NCI-H128 (cell line): ENCODE data around the gene DFFB.

Experiments used
- DNase-seq: peaks from one replicate; lab custom pipeline; 2025; ENCODE audit not compliant: unreplicated experiment; lab: John Stamatoyannopoulos, UW

Gene DFFB

DNA sequence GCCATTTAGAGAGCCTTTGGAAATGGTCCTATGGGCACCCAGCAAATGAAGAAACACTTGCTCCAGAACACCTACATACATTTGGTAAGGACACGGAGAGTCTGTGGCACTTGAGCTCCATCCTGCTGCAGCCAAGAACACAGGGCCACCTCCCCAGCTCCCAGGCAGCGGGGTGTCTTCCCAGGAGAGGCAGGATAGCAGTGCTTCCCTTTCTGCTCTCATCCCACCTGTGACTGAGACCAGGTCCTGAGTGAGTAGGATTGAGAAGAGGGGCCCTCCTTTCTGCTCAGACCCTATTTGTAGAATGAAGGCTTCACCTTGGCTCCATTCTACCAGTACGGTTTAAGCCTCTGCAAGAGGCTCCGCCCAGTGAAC, 38.7 kb downstream of the DFFB start:
- DNase-seq = no peak

DNA sequence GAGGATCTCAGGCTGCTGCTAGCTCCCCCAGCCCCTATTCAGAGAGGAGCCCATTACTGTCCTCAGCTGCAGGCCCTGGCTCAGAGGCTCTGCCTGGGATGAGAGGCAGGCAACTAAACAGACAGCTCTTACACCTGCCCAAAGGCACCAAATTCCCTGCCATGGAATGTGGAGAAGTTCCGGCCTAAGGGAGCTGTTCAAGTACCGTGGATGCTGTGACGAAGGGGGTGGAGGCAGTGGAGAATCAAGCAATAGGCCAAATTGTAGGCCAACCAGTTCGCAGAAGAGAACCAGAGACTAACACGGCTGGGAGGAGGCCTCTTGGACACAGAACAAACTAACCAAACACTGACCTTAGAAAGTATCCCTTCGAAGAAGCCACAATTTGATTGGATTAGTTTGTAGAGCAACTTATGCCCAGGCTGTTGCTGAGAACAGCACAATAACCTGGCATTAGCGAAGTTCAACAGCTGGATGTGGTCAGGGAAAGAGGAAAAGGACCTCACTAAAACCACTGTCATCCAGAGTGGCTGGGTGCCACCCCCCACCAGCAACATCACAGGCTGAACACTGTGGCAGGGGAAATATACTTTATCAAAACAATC, 39.2 kb downstream of the DFFB start:
- DNase-seq = no peak

DNA sequence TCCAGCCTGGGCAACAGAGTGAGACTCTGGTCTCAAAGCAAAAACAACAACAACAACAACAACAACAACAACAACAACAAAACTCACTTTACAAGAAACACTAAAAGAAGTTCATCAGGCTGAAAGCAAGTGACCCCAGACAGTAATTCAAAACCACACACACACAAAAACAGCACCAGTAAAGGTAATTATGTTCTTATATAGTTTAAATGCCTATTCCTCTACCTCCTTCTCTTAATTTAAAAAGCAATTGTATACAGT, 41.1 kb downstream of the DFFB start:
- DNase-seq = no peak

DNA sequence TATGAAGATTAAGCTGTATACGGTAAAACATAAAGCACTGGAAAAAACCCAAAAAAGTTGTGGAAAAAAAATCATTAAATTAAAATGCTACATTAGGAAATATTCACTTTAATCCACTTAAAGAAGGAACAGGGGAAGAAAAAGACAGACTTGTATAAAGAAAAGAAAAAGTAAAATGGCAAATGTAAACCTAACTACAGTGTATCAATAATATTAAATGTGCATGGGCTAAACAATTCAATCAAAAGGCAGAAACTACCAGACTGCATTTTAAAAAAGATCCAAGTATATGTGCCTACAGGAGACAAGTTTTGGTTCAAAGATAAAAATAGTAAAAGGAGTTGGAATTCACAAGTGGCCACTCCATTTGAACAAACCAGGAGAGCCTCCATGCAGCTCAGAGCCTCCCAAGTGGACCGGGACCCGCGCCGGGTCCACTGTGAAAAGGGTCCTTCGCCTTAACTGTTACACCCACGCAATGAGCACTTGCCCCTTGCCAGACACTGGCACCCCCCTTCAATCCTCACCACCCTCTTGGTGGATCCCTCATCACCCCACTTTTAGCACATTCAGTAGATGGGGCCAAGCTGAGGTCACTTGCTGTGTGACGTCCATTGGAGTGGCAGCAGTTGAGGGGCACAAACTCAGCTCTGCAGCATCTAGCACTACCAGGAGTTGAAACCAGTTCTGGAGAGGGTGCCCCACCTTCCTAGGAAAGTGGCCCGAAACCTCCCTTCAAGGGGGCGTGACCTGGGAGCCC, 41.9 kb downstream of the DFFB start:
- DNase-seq = no peak

DNA sequence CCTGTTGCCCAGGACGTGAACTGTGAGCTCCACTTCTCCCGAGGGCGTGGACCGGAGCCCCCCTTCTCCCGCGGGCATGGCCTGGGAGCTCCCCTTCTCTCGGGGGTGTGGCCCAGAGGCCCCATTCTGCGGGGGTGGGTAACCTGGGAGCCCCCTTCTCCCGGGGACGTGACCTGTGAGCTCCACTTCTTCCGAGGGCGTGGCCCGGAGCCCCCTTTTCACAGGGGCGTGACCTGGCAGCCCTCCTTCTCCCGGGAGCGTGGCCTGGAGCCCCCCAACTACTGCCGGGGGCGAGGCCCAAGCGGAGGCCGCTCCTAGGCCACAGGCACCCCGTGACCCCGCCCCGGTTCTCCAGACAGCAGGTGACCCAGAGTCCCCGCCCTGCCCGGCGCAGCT, 42.5 kb downstream of the DFFB start:
- no peak for DNase-seq

DNA sequence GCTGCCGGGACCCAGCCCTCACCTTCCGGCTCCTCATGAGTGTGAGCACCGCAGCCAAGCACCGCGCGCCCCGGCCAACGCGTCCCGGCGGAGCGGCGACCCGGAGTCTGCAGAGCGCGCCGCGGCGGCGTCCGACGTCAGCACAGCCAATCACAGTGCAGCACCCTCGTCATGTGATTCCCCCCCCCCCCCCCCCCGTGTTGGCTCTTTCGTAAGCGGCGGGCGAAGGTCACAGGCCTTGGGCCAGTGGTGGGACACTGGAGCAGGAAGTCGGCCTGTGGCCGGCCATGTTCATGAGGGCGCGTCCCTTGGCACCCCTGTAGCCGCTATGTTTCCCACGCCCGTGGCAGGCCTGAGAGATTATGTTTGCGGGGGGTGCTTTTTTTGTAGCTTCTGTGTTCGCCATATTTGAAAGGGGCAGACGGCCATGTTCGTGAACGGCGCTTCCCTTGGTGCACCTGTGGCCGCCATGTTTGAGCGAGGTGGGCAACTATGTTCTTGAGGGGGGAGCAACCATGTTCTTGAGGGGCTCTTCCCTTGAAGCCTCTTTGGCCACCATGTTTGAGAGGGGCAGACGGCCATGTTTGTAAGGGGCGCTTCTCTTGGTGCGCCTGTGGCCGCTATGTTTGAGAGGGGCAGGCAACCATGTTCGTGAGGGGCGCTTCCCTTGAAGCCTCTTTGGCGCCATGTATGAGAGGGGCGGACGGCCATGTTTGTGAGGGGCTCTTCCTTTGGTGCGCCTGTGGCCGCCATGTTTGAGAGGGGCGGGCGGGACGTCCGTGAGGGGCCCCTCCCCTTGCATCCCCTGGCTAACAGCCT, 43.1 kb downstream of the DFFB start, which contains the start of gene C1orf174:
TSS of gene C1orf174 (minus strand) at position 123 of the 819 bp plus-strand sequence. CDS start at position 37, 86 bp downstream.
- DNase-seq = peak; percentile 99

DNA sequence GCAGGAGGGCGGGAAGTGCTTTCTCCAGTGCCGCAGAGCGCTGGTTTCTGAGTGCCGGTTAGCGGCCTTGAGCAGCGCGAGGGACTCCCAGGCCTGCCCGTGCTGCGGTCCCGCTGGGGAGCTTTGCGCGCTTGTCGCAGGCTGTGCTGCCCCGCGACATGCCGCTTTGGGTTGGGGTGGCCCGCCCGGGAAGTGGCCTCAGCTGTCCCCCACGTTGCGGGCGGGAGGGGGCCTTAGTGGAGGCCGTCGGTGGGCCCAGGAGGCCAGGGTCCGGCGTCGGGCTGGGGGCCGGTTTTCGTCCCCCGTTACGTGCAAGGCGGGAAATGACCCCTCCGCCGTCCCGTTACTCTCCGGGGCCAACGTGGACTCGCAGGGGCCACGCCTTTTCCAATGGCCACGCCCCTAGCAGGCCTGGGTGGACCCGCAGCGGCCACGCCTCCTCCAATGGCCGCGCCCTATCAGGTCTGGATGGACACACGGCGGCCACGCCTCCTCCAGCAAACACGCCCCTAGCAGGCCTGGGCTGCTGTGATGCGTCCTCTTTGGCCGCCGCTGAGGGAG, 43.8 kb downstream of the DFFB start:
- peak; percentile 89 for DNase-seq

DNA sequence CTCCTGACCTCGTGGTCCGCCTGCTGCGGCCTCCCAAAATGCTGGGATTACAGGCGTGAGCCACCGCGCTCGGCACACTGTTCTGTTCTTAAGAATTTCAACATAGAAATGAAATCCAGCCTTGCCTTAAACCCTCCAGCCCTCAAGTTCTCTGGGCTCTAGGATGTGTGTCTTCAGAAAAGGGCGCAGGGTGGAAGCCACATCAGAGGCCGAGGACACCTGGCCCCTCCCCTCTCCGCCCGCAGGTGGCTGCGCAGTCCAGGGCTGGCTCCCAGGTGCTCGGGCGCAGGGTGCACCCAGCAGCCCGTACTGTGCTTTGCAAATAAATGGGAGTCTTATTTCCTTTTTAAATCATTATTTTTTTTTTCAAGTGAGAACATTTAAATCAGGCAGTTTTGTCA, 44.8 kb downstream of the DFFB start:
- no peak for DNase-seq

DNA sequence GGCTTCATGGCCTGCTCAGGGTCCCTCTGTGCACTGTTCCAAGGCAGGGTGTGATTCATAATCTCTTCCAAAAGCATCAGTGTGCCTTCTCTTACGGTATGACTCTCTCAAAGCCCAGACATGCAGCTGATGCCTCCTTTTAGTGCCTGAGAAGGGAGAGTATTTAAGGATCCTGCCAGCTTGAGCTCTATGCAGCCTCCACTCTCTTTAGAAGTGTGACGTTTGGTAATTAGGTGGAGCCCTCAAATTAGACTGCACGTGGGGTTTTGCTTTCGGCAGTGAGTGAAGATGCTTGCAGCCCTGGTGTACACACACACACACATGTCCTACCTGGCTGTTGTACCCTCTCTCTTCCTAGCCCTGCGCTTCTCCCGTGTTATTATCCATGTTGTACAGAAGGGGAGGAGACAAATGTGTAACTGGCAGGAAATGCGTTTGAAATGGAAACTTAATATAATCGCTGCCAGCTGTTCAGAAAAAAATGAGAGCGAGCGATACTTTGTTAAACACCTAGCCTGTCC, 45.4 kb downstream of the DFFB start:
- DNase-seq = no peak

DNA sequence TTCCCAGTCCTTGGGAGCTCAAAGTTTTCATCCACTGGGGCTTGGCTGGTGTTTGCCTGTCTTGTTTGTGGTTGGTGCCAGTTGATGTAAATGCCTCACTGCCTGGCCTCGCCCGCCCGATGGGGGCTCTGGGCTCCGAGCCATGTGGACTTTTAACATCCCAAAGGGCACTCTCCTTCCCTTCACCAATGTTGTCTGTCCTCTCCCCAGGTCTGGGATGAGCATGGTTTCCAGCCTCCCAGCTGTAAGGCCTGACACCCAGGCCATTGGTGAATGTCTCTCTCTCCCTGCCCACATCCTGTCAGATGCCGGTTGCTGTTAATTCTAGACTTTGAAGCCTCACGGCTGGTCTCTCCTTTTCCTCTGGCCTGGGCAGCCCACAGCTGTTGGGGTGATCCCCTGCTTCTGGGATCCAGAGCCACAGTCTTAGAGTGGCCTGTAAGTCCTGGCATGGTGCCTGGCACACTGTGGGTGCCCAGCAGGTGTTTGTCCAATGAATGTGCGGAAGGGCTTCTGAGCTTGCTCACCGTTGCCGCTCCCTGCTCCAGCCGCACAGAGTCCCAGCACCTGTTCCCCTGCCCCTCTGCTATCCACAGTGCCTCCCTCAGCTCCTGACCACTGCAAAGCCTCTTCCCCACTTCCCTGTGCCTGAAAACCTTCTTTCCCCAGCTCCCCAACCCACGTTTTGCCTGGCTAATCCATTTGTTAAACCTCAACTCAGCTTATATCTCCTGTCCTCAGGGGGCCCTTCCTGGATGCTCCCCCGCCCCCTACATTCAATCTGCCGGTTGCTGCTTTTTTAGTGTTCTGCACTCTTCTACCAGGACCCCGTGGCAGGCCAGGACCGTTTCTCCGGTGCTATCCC, 46.1 kb downstream of the DFFB start:
- peak; percentile 70 for DNase-seq

DNA sequence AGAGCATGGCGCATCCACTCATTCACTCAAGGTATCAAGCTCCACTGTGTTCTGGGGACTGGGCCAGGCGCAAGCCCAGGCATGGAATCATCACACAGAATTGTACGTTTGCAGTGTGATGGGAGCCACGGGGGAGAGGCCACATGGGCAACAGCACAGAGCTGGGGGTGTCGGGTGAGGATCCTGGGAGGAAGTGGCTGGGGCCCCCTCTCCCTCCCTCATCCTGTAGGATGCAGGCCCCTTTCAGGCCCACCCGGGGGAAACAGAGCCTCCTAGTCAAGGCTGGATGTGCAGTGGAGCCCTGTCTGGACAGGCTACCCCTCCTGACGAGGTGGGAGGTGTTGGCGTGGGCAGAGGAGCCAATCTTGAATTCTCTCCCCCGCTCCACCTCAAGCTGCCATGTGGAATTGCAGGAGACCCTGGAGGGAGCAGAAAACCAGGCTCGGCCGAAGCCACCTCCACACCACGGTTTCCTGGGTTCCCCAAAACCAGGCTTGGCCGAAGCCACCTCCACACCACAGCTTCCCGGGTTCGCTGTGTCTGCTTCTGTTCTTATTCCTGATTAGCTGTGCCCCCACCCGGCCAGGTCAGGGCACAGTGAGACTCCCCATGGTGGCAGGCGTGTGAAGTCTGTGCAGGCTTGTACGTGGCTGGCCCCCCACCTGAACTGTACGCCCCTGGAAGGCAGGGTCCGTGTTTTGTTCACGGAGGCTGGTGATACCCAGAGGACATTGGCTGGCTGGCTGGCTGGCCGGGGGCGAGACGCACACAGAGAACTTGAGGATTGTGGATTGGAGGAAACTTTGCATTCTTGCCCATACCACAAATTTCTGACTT, 46.9 kb downstream of the DFFB start:
- no peak for DNase-seq

DNA sequence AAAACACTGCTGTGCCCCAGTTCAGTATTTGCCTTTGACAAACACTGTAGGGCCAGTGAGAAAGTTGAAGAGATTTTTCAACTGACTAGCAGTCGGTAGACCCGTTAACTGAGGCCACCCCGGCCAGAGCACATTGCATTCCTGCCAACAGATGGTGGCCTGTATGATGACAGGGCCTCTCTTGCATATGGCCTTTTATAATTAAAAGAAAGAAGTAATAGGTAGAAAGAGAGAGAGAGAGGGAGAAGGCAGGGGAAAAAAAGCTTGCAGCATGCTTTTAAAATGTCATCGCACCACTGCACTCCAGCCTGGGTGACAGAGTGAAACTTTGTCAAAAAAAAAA, 47.5 kb downstream of the DFFB start:
- DNase-seq = no peak

DNA sequence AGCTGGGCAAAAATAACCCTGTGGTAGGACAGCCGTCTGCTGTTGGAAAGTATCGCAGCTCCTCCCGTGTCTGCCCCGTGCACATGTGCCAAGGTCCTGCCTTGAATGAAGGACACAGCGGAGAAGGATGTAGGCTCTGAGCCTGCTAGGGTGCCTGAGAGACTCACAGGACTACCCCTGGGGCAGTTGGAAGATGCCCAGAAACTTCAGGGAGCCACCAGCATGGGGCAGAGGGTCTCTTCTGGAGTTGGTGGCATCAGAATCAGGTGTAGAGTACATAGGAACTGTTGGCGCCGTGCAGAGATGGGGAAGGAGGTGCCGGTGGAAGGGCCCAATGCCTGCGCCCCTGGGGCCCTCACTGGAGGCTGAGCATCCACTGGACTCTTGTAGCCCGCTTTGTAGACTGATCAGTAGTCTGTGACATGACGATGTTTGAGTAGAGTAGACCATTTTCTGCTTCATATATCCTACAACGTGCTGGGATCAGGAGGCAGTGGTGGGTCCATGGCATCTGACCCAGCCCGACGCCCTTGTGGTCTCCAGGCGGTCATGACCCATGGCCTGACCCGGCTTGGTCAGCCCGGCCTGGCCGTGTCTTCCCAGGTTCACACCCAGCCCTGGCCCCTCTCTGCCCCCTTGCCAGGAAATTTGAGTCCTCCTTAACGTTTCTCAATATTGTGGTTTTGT, 48.1 kb downstream of the DFFB start:
- no peak for DNase-seq

DNA sequence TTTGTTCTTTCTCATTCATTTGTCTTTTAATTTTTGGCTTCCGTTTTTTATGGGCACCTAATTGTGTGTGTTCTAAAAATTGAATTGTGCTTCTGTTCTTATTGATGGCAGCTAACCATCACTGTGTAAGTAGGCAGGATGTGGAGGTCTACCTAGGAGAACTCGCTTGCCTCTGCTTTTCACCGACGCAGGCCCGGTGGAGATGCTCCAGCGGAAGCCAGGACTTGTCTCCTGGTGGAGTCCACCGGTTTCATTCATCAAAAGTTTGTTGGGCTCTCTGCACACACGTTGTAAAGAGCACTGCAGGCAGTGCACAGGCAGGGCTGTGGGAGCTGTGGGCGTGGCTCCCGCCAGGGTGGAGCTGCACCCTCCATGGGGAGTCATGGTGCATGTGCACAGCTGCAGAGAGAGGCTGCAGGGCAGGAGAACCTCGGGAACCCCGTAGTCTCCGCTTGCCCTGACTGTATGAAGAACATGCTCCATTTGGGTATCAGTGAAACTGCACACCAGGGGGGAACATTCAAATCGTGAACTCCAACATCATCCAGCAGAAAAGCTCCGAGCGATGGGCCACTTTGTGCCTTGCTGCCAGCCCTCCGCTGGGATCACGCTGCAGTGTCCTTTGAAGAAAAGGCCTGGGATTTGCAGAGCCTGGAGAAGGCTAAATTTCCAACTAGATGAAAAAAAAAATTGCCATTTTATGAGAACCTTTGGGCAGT, 48.8 kb downstream of the DFFB start:
- no peak for DNase-seq

DNA sequence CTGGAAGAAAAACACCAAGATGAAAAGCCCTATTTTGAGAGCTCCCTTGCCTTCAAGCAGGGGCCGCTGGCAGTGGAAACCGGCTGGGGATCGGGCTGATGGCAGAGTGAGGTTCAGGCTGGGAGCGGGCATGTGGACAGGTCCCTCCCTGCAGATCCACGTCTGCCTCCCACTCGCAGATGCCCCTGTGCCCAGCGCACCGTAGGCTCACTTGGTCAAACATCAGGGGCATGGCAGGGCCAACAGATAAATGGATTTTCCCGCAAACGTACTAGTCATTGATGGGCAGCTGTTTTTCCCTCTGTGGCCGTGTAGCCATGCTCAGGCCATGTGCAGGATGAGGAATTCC, 49.4 kb downstream of the DFFB start:
- no peak for DNase-seq

DNA sequence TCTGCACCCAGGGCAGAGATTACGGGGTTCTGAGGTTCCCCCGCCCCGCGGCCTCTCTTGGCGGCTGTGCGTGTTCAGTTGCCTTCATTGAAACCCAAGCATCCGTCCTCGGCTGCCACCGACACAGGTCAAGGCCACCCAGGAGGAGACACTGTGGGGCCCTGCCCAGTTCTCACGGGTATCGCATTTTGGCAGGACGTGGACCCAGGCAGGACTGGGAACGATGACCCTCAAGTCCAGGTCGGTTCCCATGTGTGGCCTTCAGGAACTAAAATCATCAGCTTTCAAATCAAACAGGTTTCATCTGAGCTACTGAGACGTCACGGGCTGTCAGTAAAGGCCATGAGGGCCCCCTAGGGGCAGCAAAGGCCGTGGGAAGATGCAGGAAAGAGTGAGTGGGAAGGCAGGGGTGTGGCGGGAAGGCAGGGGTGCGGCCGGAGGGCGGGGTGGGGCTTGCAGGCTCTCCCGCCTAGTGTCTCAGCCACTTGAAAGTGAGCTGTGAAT, 49.8 kb downstream of the DFFB start:
- DNase-seq = no peak

DNA sequence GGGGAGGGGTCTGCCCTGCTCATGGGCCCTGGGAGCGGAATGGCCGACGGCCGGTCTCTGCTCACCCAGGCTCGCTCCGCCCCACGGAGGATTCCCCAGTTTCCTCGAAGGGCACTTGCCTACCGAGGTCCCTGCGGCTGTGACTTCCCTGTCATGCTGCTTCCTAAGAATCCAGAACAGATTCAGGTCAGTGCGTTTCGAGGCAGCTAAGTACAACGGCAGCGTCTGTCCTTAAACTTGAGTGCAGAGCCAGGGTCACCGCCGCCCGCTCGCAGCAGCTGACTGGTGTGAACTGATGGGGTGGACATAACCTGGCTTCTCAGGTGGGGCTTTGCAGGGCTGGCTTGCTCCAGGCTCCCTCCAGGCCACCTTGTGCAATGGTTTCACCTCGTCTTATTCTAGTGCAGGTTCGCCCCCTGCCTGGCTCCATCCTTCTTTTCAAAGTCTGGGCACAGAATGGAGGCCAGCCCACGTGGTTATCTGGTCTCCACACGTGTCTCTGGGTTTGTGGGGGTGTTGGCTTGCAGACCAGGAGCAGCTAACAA, 50.4 kb downstream of the DFFB start:
- DNase-seq = no peak

DNA sequence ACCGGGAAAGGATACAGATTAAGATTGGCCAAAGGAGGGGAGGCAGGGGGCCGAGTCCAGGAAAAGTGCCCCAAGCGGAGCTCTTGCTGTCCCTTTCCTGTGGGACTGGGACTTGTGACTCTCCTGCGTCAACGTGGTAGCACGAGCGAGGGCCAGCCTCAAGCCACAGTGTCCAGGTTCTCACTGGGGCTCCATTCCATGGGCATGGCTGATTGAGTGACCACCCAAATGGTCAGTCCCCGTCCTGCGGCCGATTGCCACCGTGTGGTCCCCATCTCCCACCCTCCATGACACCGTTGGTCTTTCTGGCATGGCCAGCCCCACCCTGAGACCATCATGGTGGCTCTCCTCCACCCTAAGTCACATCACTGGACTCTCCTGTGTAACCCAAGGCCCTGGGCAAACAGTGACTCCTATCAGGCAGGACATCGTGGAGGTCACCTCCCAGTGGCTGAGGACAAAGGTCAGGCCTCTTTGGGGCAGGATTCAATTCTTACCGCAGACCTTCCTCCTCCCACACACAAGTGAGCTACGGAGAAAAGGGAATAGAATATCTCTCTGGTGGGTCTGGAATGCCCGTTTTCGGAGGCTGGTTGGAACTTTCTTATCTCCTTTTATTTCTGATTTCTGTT, 51.7 kb downstream of the DFFB start:
- DNase-seq = no peak
